ENCODE results near the gene IWS1. TPM values are rescaled to one million over a fixed set of nuclear protein-coding genes. Genes with fewer than 3 reads are reported as not detected.
"Not testable (repeated sequence)": the region's sequence is repeated elsewhere in the genome, so short reads cannot be mapped to it uniquely, and the experiment has no call there.

IWS1 gene
- total RNA-seq, 2 experiments from 2014 or later: 52.3 to 53.7 TPM

DNA sequence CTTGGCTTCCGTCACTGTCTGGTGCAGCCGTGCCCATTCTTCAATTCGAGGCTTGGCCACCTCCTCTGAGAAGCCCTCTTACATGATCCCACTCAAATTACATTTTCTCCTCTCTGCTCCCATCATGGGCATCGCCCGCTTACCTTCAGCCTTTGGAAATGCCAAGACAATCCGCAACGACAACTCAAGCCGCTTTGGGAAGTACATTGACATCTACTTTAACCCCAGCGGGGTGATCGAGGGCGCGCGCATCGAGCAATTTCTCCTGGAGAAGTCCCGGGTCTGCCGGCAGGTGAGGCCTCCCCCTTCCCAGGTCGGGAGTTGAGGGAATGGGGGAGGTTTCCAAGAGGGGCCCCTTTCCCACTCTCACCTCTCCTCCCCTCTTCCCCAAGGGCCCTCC, 47.5 kb upstream of the IWS1 start:
- ChIA-PET CTCF (no interaction called here), POLR2A (interaction anchor here (0.5 kb wide), 1 partner anchor 33 kb away, joined by 3 read pairs; no protein-coding TSS in a partner anchor)
- Mint-ChIP-seq H3K9me3 (no peaks in the 10 kb centered on the region), H3K4me3 (no peak overlapping the region), H3K27ac (no peak overlapping the region), H3K36me3 (ENCODE audit: low read depth) (no peaks in the 10 kb centered on the region), H3K27me3 (no peaks in the 10 kb centered on the region), H3K4me1 (ENCODE audit: low read depth) (peaks cover 15% of the 10 kb centered on the region)
- ATAC-seq (no peak), DNase-seq (no peak)
- intact Hi-C loops (cut with micrococcal nuclease): no loop called here
- TF ChIP-seq, protein P1, sequence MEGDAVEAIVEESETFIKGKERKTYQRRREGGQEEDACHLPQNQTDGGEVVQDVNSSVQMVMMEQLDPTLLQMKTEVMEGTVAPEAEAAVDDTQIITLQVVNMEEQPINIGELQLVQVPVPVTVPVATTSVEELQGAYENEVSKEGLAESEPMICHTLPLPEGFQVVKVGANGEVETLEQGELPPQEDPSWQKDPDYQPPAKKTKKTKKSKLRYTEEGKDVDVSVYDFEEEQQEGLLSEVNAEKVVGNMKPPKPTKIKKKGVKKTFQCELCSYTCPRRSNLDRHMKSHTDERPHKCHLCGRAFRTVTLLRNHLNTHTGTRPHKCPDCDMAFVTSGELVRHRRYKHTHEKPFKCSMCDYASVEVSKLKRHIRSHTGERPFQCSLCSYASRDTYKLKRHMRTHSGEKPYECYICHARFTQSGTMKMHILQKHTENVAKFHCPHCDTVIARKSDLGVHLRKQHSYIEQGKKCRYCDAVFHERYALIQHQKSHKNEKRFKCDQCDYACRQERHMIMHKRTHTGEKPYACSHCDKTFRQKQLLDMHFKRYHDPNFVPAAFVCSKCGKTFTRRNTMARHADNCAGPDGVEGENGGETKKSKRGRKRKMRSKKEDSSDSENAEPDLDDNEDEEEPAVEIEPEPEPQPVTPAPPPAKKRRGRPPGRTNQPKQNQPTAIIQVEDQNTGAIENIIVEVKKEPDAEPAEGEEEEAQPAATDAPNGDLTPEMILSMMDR (IDR thresholded peaks at IDR 0.05): no peak

GRCh38 chr2:127573298-127573697, 47.0 kb upstream of the IWS1 start:
- H3K27ac Mint-ChIP-seq: no peak overlapping the region
- CTCF ChIA-PET: no interaction called here
- no peaks in the 10 kb centered on the region for H3K27me3 Mint-ChIP-seq
- POLR2A ChIA-PET: interaction anchor here (0.5 kb wide), 1 partner anchor 33 kb away, joined by 3 read pairs; no protein-coding TSS in a partner anchor
- H3K36me3 Mint-ChIP-seq (ENCODE audit: low read depth): no peaks in the 10 kb centered on the region
- no peak for ATAC-seq
- intact Hi-C loops (cut with micrococcal nuclease): no loop called here
- DNase-seq: no peak
- TF ChIP-seq, protein P1 (IDR thresholded peaks at IDR 0.05): no peak
- H3K4me3 Mint-ChIP-seq: no peak overlapping the region
- H3K4me1 Mint-ChIP-seq (ENCODE audit: low read depth): peaks cover 15% of the 10 kb centered on the region
- no peaks in the 10 kb centered on the region for H3K9me3 Mint-ChIP-seq

GRCh38 chr2:127572841-127573240, 46.6 kb upstream of the IWS1 start:
- Mint-ChIP-seq H3K4me3 (no peak overlapping the region), H3K36me3 (ENCODE audit: low read depth) (no peaks in the 10 kb centered on the region), H3K27ac (no peak overlapping the region), H3K9me3 (no peaks in the 10 kb centered on the region), H3K27me3 (no peaks in the 10 kb centered on the region), H3K4me1 (ENCODE audit: low read depth) (peaks cover 15% of the 10 kb centered on the region)
- ChIA-PET POLR2A (no interaction called here), CTCF (no interaction called here)
- TF ChIP-seq, protein P1 (IDR thresholded peaks at IDR 0.05): no peak
- no peak for DNase-seq
- intact Hi-C loops (cut with micrococcal nuclease): no loop called here
- ATAC-seq: no peak

- H3K4me1 Mint-ChIP-seq (ENCODE audit: low read depth): peaks cover 15% of the 10 kb centered on the region
- H3K27me3 Mint-ChIP-seq: not testable (repeated sequence)
Observed at GRCh38 chr2:127572352-127572751, 46.1 kb upstream of the IWS1 start.

DNA sequence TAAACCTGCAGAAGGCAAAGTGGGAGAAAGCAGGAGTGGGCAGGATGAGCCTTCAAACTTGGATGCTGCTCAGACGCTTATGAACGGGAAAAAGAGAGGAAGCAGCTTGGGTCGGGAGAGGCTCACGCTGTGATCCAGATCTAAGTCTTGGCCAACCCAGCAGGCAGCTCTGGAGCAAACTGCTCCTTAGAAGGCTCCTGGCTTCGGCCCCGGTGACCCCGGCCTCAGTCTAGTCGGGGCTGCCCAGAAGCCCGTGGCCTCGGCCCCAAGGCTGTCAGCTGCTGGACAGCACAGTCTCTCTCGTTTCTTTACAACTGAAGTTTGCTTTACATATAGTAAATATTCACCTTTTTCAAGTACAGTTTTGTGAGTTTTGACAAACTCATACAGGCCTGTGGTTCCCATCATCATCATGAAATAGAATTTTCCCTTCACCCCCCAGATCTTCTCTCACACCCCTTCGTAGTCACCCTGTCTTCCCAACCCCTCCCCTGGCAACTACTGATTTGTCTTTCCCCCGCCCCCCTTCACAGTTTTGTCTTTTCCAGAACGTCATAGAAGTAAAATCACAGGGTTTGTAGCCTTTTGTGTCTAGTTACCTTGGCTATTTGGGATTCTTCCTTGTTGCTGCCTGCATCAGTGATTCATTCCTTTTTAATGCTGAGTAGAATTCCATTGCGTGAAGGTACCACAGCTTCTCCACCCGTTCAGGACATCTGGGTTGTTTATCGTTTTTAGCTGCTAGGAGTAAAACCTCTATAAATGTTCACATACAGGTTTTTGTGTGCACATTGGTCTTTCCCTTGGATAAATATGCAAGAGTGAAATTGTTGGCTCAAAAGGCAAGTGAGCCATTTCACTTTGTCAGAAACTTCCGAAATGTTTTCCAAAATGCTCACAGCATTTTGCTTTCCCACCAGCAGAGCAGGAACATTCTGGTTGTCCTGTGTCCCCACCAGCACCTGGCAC, 44.3 kb upstream of the IWS1 start:
- Mint-ChIP-seq H3K27ac (no peak overlapping the region), H3K4me3 (no peak overlapping the region)
- CTCF ChIA-PET: interaction anchor here (1.1 kb wide), 1 partner anchor 92 kb away, joined by 3 read pairs; no protein-coding TSS in a partner anchor

More at GRCh38 chr2:127572352-127572751, 46.1 kb upstream of the IWS1 start:
- CTCF ChIA-PET; H3K9me3 Mint-ChIP-seq; H3K27ac Mint-ChIP-seq; H3K36me3 Mint-ChIP-seq (ENCODE audit: low read depth); ATAC-seq; intact Hi-C loops (cut with micrococcal nuclease); DNase-seq; H3K4me3 Mint-ChIP-seq; POLR2A ChIA-PET: not testable (repeated sequence)

More for the DNA sequence above, 44.3 kb upstream of the IWS1 start:
- no peak for DNase-seq
- H3K9me3 Mint-ChIP-seq: no peaks in the 10 kb centered on the region
- POLR2A ChIA-PET: no interaction called here
- no peak for ATAC-seq
- H3K36me3 Mint-ChIP-seq (ENCODE audit: low read depth): no peaks in the 10 kb centered on the region
- peaks cover 9% of the 10 kb centered on the region for H3K4me1 Mint-ChIP-seq (ENCODE audit: low read depth)
- TF ChIP-seq, protein P1 (IDR thresholded peaks at IDR 0.05): no peak
- no peaks in the 10 kb centered on the region for H3K27me3 Mint-ChIP-seq
- intact Hi-C loops (cut with micrococcal nuclease): no loop called here
